Memory B cell (primary cell): ENCODE measurements around the gene RNU4-1.
"Not testable (repeated sequence)": the region's sequence is repeated elsewhere in the genome, so short reads cannot be mapped to it uniquely, and the experiment has no call there.

Experiments used
- ATAC-seq: fragments of 150-1000 bp; cut with Tn5 transposase; 2 replicates; pipeline ENCODE4 v1.10.0; 2021; ENCODE audit warnings: low read depth, mild to moderate bottlenecking, moderate library complexity
- DNase-seq, 2 donors: peaks; one replicate each; pipeline ENCODE4 v3.0.0; 2022; ENCODE audit warnings: low spot score in 2 of 2
- H3K27ac Mint-ChIP-seq: one replicate; pipeline ENCODE4 v1.8.0; 2022; ENCODE audit warnings: mild to moderate bottlenecking, moderate library complexity, mixed read lengths
- H3K27me3 Mint-ChIP-seq: one replicate; pipeline ENCODE4 v1.8.0; 2022; ENCODE audit warnings: mixed read lengths
- H3K36me3 Mint-ChIP-seq: one replicate; pipeline ENCODE4 v1.8.0; 2022; ENCODE audit warnings: mild to moderate bottlenecking, mixed read lengths
- H3K4me1 Mint-ChIP-seq: one replicate; pipeline ENCODE4 v1.8.0; 2022; ENCODE audit warnings: mixed read lengths
- H3K4me3 Mint-ChIP-seq: one replicate; pipeline ENCODE4 v1.8.0; 2022; ENCODE audit warnings: mild to moderate bottlenecking, moderate library complexity, mixed read lengths
- H3K9me3 Mint-ChIP-seq: one replicate; pipeline ENCODE4 v1.8.0; 2022; ENCODE audit warnings: mixed read lengths

RNU4-1 gene

GRCh38 chr12:120258323-120258896, 34.6 kb downstream of the RNU4-1 start:
- Mint-ChIP-seq H3K4me3 (no peak overlapping the region), H3K9me3 (no peaks in the 10 kb centered on the region), H3K27ac (no peak overlapping the region), H3K4me1 (peaks cover 16% of the 10 kb centered on the region), H3K27me3 (peaks cover 21% of the 10 kb centered on the region), H3K36me3 (peaks cover 2% of the 10 kb centered on the region)
- DNase-seq: no peak
- no peak for ATAC-seq

- H3K4me3 Mint-ChIP-seq: no peak overlapping the region
- no peak overlapping the region for H3K27ac Mint-ChIP-seq
- peaks cover 18% of the 10 kb centered on the region for H3K4me1 Mint-ChIP-seq
- DNase-seq (no peak), ATAC-seq (no peak)
- peaks cover 19% of the 10 kb centered on the region for H3K27me3 Mint-ChIP-seq
- no peaks in the 10 kb centered on the region for H3K9me3 Mint-ChIP-seq
- H3K36me3 Mint-ChIP-seq: peaks cover 2% of the 10 kb centered on the region
Measured at GRCh38 chr12:120257041-120257821, 35.8 kb downstream of the RNU4-1 start.

- Mint-ChIP-seq H3K27ac (no peak overlapping the region), H3K9me3 (no peaks in the 10 kb centered on the region), H3K27me3 (peaks cover 24% of the 10 kb centered on the region), H3K36me3 (peaks cover 2% of the 10 kb centered on the region), H3K4me3 (no peak overlapping the region), H3K4me1 (peaks cover 37% of the 10 kb centered on the region)
- ATAC-seq: no peak
- DNase-seq: no peak
Measured at GRCh38 chr12:120254809-120255208, 38.2 kb downstream of the RNU4-1 start.

GRCh38 chr12:120253313-120253712, 39.7 kb downstream of the RNU4-1 start:
- peaks cover 30% of the 10 kb centered on the region for H3K27me3 Mint-ChIP-seq
- peak; percentile 55 for ATAC-seq
- H3K4me3 Mint-ChIP-seq: peak overlapping the region; percentile 74
- DNase-seq, H3K27ac Mint-ChIP-seq, H3K36me3 Mint-ChIP-seq, H3K9me3 Mint-ChIP-seq: not testable (repeated sequence)
- peaks cover 44% of the 10 kb centered on the region for H3K4me1 Mint-ChIP-seq

- Mint-ChIP-seq H3K27ac (peak overlapping the region; percentile 29), H3K36me3 (peaks cover 2% of the 10 kb centered on the region), H3K27me3 (peaks cover 34% of the 10 kb centered on the region), H3K4me3 (peak overlapping the region; percentile 43), H3K9me3 (no peaks in the 10 kb centered on the region), H3K4me1 (peaks cover 45% of the 10 kb centered on the region)
- ATAC-seq (peak; percentile 87), DNase-seq (peak in 1 of 2 donors; percentile 61)
Measured at GRCh38 chr12:120252071-120252906, 40.7 kb downstream of the RNU4-1 start.

GRCh38 chr12:120251364-120252070, 41.5 kb downstream of the RNU4-1 start:
- peaks cover 32% of the 10 kb centered on the region for H3K27me3 Mint-ChIP-seq
- DNase-seq, ATAC-seq, H3K36me3 Mint-ChIP-seq, H3K9me3 Mint-ChIP-seq: not testable (repeated sequence)
- peak overlapping the region; percentile 29 for H3K27ac Mint-ChIP-seq
- peaks cover 45% of the 10 kb centered on the region for H3K4me1 Mint-ChIP-seq
- peak overlapping the region; percentile 43 for H3K4me3 Mint-ChIP-seq

DNA sequence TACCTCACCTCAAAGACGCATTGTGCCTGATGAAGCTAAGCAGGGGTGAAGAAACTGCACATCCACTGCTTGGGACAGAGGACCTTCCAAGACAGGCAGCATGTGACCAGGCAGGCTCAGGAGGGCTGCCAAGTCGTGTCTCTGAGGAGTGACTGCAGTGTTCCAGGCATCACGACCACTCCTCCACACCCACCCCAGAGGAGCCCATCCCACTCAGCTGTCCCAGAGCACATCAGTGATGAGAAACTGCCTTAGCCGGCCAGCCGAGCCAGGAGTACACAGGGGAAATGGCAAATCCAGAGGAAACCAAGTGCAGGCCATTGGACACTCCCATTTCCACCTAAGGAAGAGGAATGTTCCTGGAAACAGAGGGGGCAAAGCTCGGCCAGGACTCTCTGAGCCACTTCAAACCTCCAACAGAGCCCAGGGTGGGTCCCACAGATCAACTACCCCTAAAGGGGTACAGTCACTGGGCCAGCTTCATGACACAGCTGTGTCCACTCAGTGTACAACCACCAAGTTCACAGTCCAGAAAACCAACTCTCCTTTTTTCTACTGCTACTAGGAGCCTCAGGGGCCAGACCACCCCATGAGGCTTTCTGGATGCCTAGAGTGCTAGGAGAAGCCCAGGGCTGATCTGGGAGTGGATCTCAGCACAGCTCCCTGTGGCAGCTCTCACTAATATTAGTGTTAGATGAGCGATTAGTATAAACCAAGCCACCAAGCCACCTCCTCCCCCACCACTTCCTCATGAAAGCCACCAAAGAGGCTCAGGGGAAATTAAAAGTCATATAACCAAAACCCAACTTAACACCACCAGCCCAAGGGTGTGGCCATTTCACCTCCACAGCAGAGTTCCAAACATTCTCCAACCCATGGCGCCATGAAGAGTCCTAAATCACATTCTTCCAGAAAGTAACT, 42.9 kb downstream of the RNU4-1 start:
- H3K27me3 Mint-ChIP-seq: peaks cover 29% of the 10 kb centered on the region
- ATAC-seq: peak; percentile 60
- peaks cover 45% of the 10 kb centered on the region for H3K4me1 Mint-ChIP-seq
- H3K4me3 Mint-ChIP-seq: peak overlapping the region; percentile 60
- DNase-seq: peak in 1 of 2 donors; percentile 21
- no peaks in the 10 kb centered on the region for H3K9me3 Mint-ChIP-seq
- H3K36me3 Mint-ChIP-seq: peaks cover 2% of the 10 kb centered on the region
- no peak overlapping the region for H3K27ac Mint-ChIP-seq

DNA sequence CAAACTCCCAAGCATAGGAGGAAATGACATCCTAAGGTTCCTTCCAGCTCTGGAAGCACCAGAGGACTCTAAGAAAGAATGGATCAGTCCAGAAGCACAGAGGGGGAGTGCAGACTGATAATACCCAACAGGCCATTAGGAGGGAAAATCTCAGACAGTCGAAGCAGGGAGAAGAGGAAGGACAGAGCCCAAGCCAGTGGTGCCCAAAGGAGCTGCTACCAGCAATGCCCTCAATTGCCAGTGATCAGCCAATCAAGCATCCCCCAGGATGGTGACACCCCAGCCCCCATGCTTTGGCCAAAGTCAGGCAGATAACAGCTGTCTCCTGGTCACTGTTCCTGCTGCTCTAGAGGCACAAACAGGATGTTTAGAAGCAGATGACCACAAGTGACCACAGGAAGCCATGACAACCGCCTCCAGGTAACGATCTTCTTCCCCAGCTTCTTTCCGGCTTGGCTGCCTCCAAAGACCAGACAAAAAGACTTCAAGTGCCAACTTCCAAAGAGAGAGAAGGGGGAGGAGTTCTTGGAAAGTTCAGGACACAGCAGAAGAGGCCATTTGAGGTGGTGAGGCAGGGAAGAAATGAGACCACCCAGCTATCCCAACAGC, 43.7 kb downstream of the RNU4-1 start:
- no peak overlapping the region for H3K27ac Mint-ChIP-seq
- peaks cover 40% of the 10 kb centered on the region for H3K4me1 Mint-ChIP-seq
- no peaks in the 10 kb centered on the region for H3K9me3 Mint-ChIP-seq
- peaks cover 29% of the 10 kb centered on the region for H3K27me3 Mint-ChIP-seq
- ATAC-seq (no peak), DNase-seq (no peak)
- H3K36me3 Mint-ChIP-seq: no peaks in the 10 kb centered on the region
- H3K4me3 Mint-ChIP-seq: no peak overlapping the region

GRCh38 chr12:120247621-120248030, 45.4 kb downstream of the RNU4-1 start:
- no peaks in the 10 kb centered on the region for H3K36me3 Mint-ChIP-seq
- H3K27me3 Mint-ChIP-seq: peaks cover 34% of the 10 kb centered on the region
- H3K27ac Mint-ChIP-seq: no peak overlapping the region
- H3K4me3 Mint-ChIP-seq: no peak overlapping the region
- DNase-seq (no peak), ATAC-seq (no peak)
- H3K4me1 Mint-ChIP-seq: peaks cover 31% of the 10 kb centered on the region
- no peaks in the 10 kb centered on the region for H3K9me3 Mint-ChIP-seq

- no peaks in the 10 kb centered on the region for H3K9me3 Mint-ChIP-seq
- peaks cover 26% of the 10 kb centered on the region for H3K4me1 Mint-ChIP-seq
- ATAC-seq (no peak), DNase-seq (no peak)
- no peak overlapping the region for H3K4me3 Mint-ChIP-seq
- no peak overlapping the region for H3K27ac Mint-ChIP-seq
- no peaks in the 10 kb centered on the region for H3K36me3 Mint-ChIP-seq
- H3K27me3 Mint-ChIP-seq: peaks cover 33% of the 10 kb centered on the region
Measured at GRCh38 chr12:120247183-120247582, 45.9 kb downstream of the RNU4-1 start.

GRCh38 chr12:120246705-120247104, 46.3 kb downstream of the RNU4-1 start:
- not testable (repeated sequence) for H3K27ac Mint-ChIP-seq, H3K36me3 Mint-ChIP-seq
- H3K27me3 Mint-ChIP-seq: peaks cover 32% of the 10 kb centered on the region

More at GRCh38 chr12:120246705-120247104, 46.3 kb downstream of the RNU4-1 start:
- H3K9me3 Mint-ChIP-seq, H3K4me3 Mint-ChIP-seq, ATAC-seq, DNase-seq: not testable (repeated sequence)
- peaks cover 22% of the 10 kb centered on the region for H3K4me1 Mint-ChIP-seq
